LNCaP clone FGC (cell line): ENCODE measurements around the gene CYP2C9.
"Not testable (repeated sequence)": the region's sequence is repeated elsewhere in the genome, so short reads cannot be mapped to it uniquely, and the experiment has no call there.

Experiments
- DNase-seq: peaks from one replicate; pipeline ENCODE4 v3.0.0-alpha.2; 2011; ENCODE audit warnings: low read depth
- H3K4me3 ChIP-seq: 2 replicates; pipeline ENCODE4 v1.5.1; 2011; ENCODE audit warnings: mild to moderate bottlenecking, low read depth, low read length, control low read depth
- CTCF ChIP-seq: IDR thresholded peaks from 2 replicates; pipeline ENCODE4 v1.5.1; 2012; ENCODE audit warnings: mild to moderate bottlenecking; ENCODE audit not compliant: control insufficient read depth, insufficient read depth; ENCODE audit errors: extremely low read depth

Gene CYP2C9

DNA sequence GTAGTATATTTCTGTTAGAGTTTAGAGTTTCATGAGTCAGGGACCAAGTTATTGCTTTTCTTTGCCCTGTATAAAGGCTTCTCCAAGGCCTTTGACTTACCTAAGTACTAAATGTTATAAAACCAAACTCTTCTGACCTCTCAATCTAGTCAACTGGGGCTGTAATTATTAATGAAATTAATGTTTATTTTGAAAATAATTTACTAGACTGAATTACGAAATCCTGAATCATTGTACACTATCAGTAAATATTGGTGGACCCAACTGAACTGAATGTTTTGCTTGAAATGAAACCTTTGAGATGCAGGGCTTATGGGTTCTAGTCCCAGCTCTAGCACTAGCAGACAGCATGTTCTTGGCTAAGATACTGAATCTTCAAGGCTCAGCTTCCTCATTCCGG lies 1.7 kb upstream of the CYP2C9 start:
- no peak for DNase-seq
- no peak for TF ChIP-seq CTCF
- H3K4me3 ChIP-seq = no peak overlapping the region

- DNase-seq, H3K4me3 ChIP-seq: not testable (repeated sequence)
Measured at GRCh38 chr10:94943432-94944103, 5.1 kb downstream of the CYP2C9 start.

- not testable (repeated sequence) for H3K4me3 ChIP-seq, DNase-seq
Measured at GRCh38 chr10:94946181-94946580, 7.7 kb downstream of the CYP2C9 start.

DNA sequence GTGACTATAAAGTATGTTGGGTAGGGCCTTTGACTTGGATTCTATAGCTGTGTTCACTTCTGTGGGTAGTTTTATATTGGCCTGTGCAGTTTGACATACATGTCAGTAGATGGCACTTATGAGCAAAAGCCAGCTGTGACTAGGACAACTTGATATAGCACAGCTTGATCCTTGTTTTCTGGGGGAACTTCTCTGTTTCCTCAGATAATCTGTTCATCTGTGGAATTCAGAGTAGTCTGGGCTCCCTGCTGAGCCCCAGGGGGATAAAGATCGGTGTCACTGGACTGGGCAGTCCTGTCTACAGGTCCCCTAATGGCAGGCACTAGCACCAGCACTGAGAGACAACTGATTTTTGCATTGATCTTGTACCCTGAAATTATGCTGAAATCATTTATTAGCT lies 25.4 kb downstream of the CYP2C9 start:
- TF ChIP-seq CTCF = peak; percentile 72
- H3K4me3 ChIP-seq = no peak overlapping the region
- peak; percentile 18 for DNase-seq

GRCh38 chr10:94983555-94983954 lies 45.1 kb downstream of the CYP2C9 start:
- TF ChIP-seq CTCF = no peak
- H3K4me3 ChIP-seq = no peak overlapping the region
- DNase-seq = no peak

DNA sequence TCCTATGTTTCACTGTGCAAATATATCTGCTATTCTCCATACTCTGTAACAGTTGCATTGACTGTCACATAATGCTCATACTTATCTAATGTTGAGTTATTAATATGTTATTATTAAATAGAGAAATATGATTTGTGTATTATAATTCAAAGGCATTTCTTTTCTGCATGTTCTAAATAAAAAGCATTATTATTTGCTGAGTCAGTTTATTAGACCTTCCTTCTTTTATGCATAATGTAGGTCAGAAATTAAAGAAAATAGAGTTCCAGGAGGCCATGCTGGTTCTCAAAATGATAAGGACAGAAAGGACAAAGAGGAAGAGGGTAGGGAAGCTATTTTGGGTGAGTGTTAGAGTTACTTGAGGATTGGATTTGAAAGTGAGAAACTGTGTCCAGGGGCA lies 50.7 kb downstream of the CYP2C9 start:
- no peak for TF ChIP-seq CTCF
- no peak overlapping the region for H3K4me3 ChIP-seq
- DNase-seq = no peak

- no peak for TF ChIP-seq CTCF
- DNase-seq = no peak
- H3K4me3 ChIP-seq = no peak overlapping the region
Measured at GRCh38 chr10:94991243-94991888, 52.9 kb downstream of the CYP2C9 start.

- H3K4me3 ChIP-seq = no peak overlapping the region
- DNase-seq = no peak
- no peak for TF ChIP-seq CTCF
Measured at GRCh38 chr10:94992811-94993210, 54.4 kb downstream of the CYP2C9 start.
